DOHH2 (cell line): Measurements from ENCODE around the gene ASIC1.

Source experiments
- EZH2phosphoT487 ChIP-seq: fragments of 200-600 bp; sonication (generic); IDR thresholded peaks from 2 replicates; pipeline ENCODE4 v1.6.1; 2017; ENCODE audit warnings: borderline replicate concordance, mild to moderate bottlenecking, antibody characterized with exemption, low read length, moderate library complexity, mixed read lengths
- TF ChIP-seq, protein P1 (sequence below): fragments of 200-600 bp; sonication (generic); IDR thresholded peaks from one replicate; pipeline ENCODE4 v1.5.1; 2014; ENCODE audit warnings: antibody characterized with exemption, mild to moderate bottlenecking, low read depth, low read length; ENCODE audit not compliant: poor library complexity, severe bottlenecking

DNA sequence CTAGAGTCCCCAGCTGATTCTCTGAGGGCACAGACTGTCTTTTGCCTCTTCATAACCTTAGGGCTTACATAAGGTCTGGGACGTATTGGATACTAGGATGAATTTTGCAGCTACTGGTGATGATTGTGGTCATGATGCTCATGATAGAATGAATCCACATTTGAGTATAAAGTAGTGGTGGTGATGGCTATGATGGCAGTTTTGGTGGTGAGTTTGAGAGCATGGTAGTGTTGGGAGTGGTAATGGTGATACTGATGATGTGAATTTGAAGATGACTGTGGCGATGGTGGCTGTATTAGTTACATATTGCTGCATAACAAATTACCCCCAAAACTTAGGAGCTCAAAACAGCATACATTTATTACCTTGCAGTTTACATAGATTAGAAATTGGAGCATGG, 14.1 kb upstream of the ASIC1 start:
- no peak for TF ChIP-seq EZH2phosphoT487
- TF ChIP-seq, protein P1, sequence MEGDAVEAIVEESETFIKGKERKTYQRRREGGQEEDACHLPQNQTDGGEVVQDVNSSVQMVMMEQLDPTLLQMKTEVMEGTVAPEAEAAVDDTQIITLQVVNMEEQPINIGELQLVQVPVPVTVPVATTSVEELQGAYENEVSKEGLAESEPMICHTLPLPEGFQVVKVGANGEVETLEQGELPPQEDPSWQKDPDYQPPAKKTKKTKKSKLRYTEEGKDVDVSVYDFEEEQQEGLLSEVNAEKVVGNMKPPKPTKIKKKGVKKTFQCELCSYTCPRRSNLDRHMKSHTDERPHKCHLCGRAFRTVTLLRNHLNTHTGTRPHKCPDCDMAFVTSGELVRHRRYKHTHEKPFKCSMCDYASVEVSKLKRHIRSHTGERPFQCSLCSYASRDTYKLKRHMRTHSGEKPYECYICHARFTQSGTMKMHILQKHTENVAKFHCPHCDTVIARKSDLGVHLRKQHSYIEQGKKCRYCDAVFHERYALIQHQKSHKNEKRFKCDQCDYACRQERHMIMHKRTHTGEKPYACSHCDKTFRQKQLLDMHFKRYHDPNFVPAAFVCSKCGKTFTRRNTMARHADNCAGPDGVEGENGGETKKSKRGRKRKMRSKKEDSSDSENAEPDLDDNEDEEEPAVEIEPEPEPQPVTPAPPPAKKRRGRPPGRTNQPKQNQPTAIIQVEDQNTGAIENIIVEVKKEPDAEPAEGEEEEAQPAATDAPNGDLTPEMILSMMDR: no peak
